Stimulated activated CD8-positive, alpha-beta memory T cell treated with anti-CD3 and anti-CD28 coated beads, Interleukin-15, amount 100 ng/mL, for 1 hour (primary cell): Measurements from ENCODE around the gene ERBB2.
"Not testable (repeated sequence)": the region's sequence is repeated elsewhere in the genome, so short reads cannot be mapped to it uniquely, and the experiment has no call there.

ENCODE experiments used
- DNase-seq: peaks from one replicate; pipeline ENCODE4 v3.0.0-alpha.2; 2020; ENCODE audit warnings: low read depth

The ERBB2 gene

GRCh38 chr17:39703913-39704312 is 4.0 kb downstream of the ERBB2 start:
- no peak for DNase-seq

GRCh38 chr17:39704821-39705551 is 5.1 kb downstream of the ERBB2 start:
- DNase-seq = no peak

- no peak for DNase-seq
Measured at GRCh38 chr17:39705786-39706348, 6.0 kb downstream of the ERBB2 start.

GRCh38 chr17:39706383-39706782 is 6.5 kb downstream of the ERBB2 start:
- DNase-seq = no peak

- no peak for DNase-seq
Measured at GRCh38 chr17:39706921-39707337, 7.1 kb downstream of the ERBB2 start.

- no peak for DNase-seq
Measured at GRCh38 chr17:39709319-39709997, 9.6 kb downstream of the ERBB2 start.

- no peak for DNase-seq
Measured at GRCh38 chr17:39709998-39710964, 10.4 kb downstream of the ERBB2 start.

GRCh38 chr17:39711071-39711470 is 11.2 kb downstream of the ERBB2 start:
- DNase-seq = not testable (repeated sequence)

GRCh38 chr17:39711851-39712250 is 12.0 kb downstream of the ERBB2 start:
- DNase-seq = no peak

GRCh38 chr17:39714234-39714633 is 14.4 kb downstream of the ERBB2 start:
- DNase-seq = no peak

- no peak for DNase-seq
Measured at GRCh38 chr17:39715375-39716072, 15.7 kb downstream of the ERBB2 start.

GRCh38 chr17:39716073-39716818 is 16.4 kb downstream of the ERBB2 start:
- DNase-seq = no peak

- no peak for DNase-seq
Measured at GRCh38 chr17:39716879-39717536, 17.1 kb downstream of the ERBB2 start.

GRCh38 chr17:39717660-39718059 is 17.8 kb downstream of the ERBB2 start:
- DNase-seq = no peak

GRCh38 chr17:39719563-39720355 is 19.9 kb downstream of the ERBB2 start:
- DNase-seq = no peak

GRCh38 chr17:39722104-39722503 is 22.2 kb downstream of the ERBB2 start:
- DNase-seq = no peak

- DNase-seq = no peak
Measured at GRCh38 chr17:39722965-39723848, 23.3 kb downstream of the ERBB2 start.

- no peak for DNase-seq
Measured at GRCh38 chr17:39724731-39725130, 24.9 kb downstream of the ERBB2 start.
